DND-41 (cell line): ENCODE results near the gene CADM2.
"Not testable (repeated sequence)": the region's sequence is repeated elsewhere in the genome, so short reads cannot be mapped to it uniquely, and the experiment has no call there.

Source experiments
- CTCF ChIP-seq: IDR thresholded peaks from 2 replicates; pipeline ENCODE4 v1.5.1; 2012; ENCODE audit warnings: borderline replicate concordance, low read length, moderate library complexity, mild to moderate bottlenecking; ENCODE audit not compliant: poor library complexity, severe bottlenecking; ENCODE audit errors: extremely low read depth
- EZH2 ChIP-seq: IDR thresholded peaks from 3 replicates; pipeline ENCODE4 v1.6.1; 2012; ENCODE audit warnings: borderline replicate concordance, low read depth, mild to moderate bottlenecking, moderate library complexity, low read length, inconsistent platforms; ENCODE audit not compliant: severe bottlenecking

GRCh38 chr3:85989581-85989980 lies 1030.8 kb downstream of the CADM2 start:
- not testable (repeated sequence) for TF ChIP-seq CTCF, EZH2
